Keratinocyte (primary cell): ENCODE results near the gene SLC41A3.

Experiments used
- EZH2 ChIP-seq: IDR thresholded peaks from one replicate; pipeline ENCODE4 v1.6.1; 2012; ENCODE audit warnings: inconsistent platforms, mild to moderate bottlenecking, low read length, moderate library complexity
- TF ChIP-seq, protein P1 (sequence below), 3 experiments: IDR thresholded peaks in 1 of 3; conservative IDR thresholded peaks in 1 of 3; optimal IDR thresholded peaks in 1 of 3; 2 replicates in 2 of 3; 3 replicates in 1 of 3; pipeline versions ENCODE3 to v1.5.1; 2011; ENCODE audit warnings: low read length in 3 of 3, mild to moderate bottlenecking in 3 of 3, moderate library complexity in 2 of 3, control low read depth in 1 of 3, inconsistent platforms in 1 of 3; ENCODE audit not compliant: insufficient read depth in 2 of 3; ENCODE audit errors: extremely low read depth in 1 of 3

DNA sequence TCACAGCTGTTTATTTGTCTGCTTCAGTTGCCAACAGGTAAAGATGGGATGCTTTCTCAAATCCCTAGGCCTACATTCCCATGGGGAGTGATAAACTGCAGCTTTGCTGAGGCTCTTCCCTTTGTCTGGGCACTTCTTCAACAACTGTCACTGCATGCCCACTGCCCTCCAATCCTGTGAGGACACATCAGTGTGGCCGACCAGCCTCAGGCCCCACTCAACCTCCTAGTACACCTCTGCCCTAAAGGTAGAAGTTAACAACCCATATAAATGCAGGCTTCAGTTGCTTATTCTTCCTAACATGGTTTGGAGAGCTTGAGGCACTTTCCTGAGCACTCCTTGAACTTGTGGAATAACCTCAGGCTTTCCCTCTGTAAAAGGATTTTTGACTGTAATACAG lies 65.4 kb downstream of the SLC41A3 start:
- TF ChIP-seq, protein P1, sequence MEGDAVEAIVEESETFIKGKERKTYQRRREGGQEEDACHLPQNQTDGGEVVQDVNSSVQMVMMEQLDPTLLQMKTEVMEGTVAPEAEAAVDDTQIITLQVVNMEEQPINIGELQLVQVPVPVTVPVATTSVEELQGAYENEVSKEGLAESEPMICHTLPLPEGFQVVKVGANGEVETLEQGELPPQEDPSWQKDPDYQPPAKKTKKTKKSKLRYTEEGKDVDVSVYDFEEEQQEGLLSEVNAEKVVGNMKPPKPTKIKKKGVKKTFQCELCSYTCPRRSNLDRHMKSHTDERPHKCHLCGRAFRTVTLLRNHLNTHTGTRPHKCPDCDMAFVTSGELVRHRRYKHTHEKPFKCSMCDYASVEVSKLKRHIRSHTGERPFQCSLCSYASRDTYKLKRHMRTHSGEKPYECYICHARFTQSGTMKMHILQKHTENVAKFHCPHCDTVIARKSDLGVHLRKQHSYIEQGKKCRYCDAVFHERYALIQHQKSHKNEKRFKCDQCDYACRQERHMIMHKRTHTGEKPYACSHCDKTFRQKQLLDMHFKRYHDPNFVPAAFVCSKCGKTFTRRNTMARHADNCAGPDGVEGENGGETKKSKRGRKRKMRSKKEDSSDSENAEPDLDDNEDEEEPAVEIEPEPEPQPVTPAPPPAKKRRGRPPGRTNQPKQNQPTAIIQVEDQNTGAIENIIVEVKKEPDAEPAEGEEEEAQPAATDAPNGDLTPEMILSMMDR (optimal IDR thresholded peaks at IDR 0.05 in 1 of 3, IDR thresholded peaks at IDR 0.05 in 1 of 3, conservative IDR thresholded peaks at IDR 0.05 in 1 of 3; ENCODE audit: extremely low read depth in 1 of 3, insufficient read depth in 2 of 3, low read length in 3 of 3): no peak
- no peak for TF ChIP-seq EZH2
